Occipital lobe (tissue), 2 donors: Measurements from ENCODE around the gene SPOCK2. TPM values are rescaled to one million over a fixed set of nuclear protein-coding genes. Genes with fewer than 3 reads are reported as not detected.

ENCODE experiments used
- DNase-seq: peaks from one replicate; lab custom pipeline; 2025; lab: John Stamatoyannopoulos, UW
- total RNA-seq: library from RNA; depleted of rRNA; stranded (reverse); fragments of >200 nt; gene quantifications from one replicate; pipeline ENCODE4 v1.2.3, GENCODE V29; 2014

SPOCK2 gene
- total RNA-seq, 1 donor from 2014 or later: 25.1 TPM

GRCh38 chr10:72088889-72089575 lies 681 bp upstream of the SPOCK2 start:
- DNase-seq: peak; percentile 65

GRCh38 chr10:72087392-72087968 lies 871 bp downstream of the SPOCK2 start:
- no peak for DNase-seq

- no peak for DNase-seq
These were observed 1.6 kb downstream of the SPOCK2 start for GRCh38 chr10:72086466-72087391.

- DNase-seq: no peak
These were observed 2.4 kb downstream of the SPOCK2 start for GRCh38 chr10:72085864-72086465.

- DNase-seq: no peak
These were observed 3.2 kb downstream of the SPOCK2 start for GRCh38 chr10:72085166-72085565.

- DNase-seq: no peak
These were observed 4.4 kb downstream of the SPOCK2 start for GRCh38 chr10:72083790-72084459.

GRCh38 chr10:72082856-72083789 lies 5.2 kb downstream of the SPOCK2 start:
- DNase-seq: no peak

GRCh38 chr10:72081772-72082590 lies 6.4 kb downstream of the SPOCK2 start:
- no peak for DNase-seq

GRCh38 chr10:72081210-72081609 lies 7.1 kb downstream of the SPOCK2 start:
- DNase-seq: no peak

- DNase-seq: no peak
These were observed 8.0 kb downstream of the SPOCK2 start for GRCh38 chr10:72080042-72080975.

- DNase-seq: peak; percentile 37
These were observed 9.0 kb downstream of the SPOCK2 start for GRCh38 chr10:72079356-72079755.

- no peak for DNase-seq
These were observed 10.9 kb downstream of the SPOCK2 start for GRCh38 chr10:72077275-72077990.

GRCh38 chr10:72076756-72077155 lies 11.6 kb downstream of the SPOCK2 start:
- DNase-seq: no peak

- no peak for DNase-seq
These were observed 12.8 kb downstream of the SPOCK2 start for GRCh38 chr10:72075376-72076115.

GRCh38 chr10:72074574-72075375 lies 13.6 kb downstream of the SPOCK2 start:
- DNase-seq: no peak
